ENCODE results near the gene TNIK.

- TF ChIP-seq, protein P1, sequence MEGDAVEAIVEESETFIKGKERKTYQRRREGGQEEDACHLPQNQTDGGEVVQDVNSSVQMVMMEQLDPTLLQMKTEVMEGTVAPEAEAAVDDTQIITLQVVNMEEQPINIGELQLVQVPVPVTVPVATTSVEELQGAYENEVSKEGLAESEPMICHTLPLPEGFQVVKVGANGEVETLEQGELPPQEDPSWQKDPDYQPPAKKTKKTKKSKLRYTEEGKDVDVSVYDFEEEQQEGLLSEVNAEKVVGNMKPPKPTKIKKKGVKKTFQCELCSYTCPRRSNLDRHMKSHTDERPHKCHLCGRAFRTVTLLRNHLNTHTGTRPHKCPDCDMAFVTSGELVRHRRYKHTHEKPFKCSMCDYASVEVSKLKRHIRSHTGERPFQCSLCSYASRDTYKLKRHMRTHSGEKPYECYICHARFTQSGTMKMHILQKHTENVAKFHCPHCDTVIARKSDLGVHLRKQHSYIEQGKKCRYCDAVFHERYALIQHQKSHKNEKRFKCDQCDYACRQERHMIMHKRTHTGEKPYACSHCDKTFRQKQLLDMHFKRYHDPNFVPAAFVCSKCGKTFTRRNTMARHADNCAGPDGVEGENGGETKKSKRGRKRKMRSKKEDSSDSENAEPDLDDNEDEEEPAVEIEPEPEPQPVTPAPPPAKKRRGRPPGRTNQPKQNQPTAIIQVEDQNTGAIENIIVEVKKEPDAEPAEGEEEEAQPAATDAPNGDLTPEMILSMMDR (IDR thresholded peaks at IDR 0.05) = no peak
- TF ChIP-seq POLR2A (IDR thresholded peaks at IDR 0.05) = no peak
These were observed 282.7 kb downstream of the TNIK start for GRCh38 chr3:171177553-171177952.

Data from uterus (tissue), 2 donors.